Measurements from ENCODE around the gene ACER1.

DNA sequence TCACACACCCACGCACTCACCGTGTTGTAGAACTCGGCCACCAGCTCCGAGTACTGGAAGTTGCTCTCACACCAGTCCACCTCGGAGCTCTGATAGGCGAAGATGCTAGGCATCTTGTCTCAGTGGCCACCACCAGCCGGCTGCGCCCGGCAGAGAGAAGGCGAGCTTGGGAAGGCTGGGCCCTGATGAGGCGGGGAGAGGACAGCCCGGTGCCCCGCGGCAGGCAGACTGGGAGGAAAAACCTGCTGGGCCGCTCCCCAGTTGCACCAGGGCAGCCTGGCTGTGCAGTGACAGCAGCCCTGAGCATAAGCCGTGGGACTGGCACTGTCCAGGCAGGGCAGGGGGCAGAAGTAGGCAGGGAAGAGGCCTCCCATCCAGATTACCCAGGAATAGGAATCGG, at the start of gene ACER1:
- TF ChIP-seq, protein P1, sequence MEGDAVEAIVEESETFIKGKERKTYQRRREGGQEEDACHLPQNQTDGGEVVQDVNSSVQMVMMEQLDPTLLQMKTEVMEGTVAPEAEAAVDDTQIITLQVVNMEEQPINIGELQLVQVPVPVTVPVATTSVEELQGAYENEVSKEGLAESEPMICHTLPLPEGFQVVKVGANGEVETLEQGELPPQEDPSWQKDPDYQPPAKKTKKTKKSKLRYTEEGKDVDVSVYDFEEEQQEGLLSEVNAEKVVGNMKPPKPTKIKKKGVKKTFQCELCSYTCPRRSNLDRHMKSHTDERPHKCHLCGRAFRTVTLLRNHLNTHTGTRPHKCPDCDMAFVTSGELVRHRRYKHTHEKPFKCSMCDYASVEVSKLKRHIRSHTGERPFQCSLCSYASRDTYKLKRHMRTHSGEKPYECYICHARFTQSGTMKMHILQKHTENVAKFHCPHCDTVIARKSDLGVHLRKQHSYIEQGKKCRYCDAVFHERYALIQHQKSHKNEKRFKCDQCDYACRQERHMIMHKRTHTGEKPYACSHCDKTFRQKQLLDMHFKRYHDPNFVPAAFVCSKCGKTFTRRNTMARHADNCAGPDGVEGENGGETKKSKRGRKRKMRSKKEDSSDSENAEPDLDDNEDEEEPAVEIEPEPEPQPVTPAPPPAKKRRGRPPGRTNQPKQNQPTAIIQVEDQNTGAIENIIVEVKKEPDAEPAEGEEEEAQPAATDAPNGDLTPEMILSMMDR (IDR thresholded peaks at IDR 0.05): no peak
- no peak for TF ChIP-seq POLR2A (IDR thresholded peaks at IDR 0.05)

Measured in esophagus squamous epithelium (tissue), 4 donors.